ENCODE data around the gene MCC.
"Not testable (repeated sequence)": the region's sequence is repeated elsewhere in the genome, so short reads cannot be mapped to it uniquely, and the experiment has no call there.

MCC gene

DNA sequence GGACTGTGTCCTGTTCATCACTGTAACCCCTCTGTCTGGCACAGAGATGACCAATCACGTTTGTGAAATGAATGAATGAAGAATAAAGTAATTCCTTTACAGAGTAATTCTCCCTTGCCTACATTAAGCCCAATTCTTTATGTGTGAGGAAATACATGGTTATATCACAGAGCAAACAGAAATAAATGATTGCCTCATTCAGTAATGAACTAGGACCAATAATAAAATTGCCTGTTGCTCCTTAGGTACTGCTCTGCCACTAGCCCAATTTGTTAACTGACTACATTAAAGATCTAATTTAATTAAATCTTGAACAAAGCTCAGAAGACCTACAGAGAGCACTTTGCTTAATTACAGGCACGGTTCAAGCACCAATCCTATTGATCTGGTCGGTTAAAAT lies 389.9 kb downstream of the MCC start:
- DNase-seq: no peak

DNA sequence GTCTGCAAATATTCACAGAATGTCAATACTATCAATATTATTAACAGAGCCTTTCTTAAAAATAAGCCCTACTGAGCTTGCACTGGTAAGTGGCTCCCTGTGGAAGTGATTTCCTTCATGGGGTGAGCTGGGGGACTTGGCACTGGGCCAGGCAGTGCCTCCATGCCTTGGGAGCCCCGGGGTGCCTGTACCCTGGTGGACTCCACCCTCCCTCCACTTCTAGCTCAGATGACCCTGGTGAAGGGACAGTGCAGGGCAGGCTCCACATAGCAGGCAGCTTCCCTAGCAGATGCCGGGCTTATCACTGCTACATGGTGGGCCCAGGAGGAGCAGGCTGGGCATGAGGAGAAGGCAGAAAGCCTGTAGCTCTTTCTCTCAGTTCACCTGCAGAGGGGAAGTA lies 392.4 kb downstream of the MCC start:
- no peak for DNase-seq

GRCh38 chr5:113093558-113093957 lies 394.7 kb downstream of the MCC start:
- no peak for DNase-seq

DNA sequence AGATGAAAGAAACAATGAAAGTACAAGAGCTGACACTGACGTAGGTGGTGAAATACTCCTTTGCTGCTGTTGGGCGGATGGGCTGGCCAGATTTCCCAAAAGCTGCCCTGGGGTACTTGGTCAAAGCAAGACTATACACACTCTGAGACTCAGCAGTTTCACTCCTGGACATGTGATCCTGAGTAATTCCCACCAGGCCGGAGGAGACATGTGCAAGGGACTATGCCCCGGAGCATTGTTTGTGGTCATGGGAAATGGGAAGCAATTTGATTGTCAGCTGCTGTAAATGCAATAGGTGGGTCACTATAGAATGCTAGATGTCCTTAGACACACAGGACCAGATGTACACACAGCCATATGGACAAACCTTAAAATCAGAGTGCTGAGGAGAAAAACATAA lies 395.6 kb downstream of the MCC start:
- no peak for DNase-seq

GRCh38 chr5:113091622-113092021 lies 396.6 kb downstream of the MCC start:
- no peak for DNase-seq

DNA sequence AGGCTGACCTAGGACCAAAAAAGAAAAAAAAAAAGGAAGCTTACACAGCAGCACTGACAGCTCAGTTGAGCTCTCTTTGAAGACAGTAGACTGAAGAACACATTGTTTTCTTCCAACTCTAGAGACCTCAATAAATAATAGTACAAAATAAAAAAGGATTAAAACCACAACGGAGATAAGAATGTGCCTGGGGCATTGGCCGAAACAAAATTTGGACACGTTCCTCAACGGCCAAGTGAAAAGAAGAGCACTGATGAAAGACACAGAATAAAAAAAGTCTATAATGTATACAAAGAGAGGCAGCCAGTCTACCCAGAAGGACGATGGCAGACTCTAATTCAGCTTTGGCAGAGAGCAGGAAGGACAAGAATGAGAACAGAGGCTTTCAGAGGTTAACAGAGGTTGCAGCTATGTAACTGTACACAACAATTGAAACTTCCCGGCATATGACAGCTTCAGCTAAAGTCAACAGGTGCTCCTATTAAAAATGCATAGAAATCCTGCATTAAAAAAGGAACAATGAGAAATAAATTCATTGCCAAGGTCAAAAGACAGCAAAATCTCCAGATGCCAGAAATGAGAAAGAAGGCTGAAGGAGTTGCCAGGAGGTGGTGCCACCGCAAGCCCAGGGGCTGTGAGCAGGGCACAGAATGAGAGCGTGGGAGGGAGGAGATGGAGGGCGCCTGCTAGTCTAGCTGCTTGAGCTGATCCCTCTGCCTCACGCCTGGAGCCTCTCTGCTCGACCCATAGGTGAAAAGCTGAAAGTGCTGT lies 397.7 kb downstream of the MCC start:
- DNase-seq: no peak

GRCh38 chr5:113089653-113090335 lies 398.5 kb downstream of the MCC start:
- no peak for DNase-seq

DNA sequence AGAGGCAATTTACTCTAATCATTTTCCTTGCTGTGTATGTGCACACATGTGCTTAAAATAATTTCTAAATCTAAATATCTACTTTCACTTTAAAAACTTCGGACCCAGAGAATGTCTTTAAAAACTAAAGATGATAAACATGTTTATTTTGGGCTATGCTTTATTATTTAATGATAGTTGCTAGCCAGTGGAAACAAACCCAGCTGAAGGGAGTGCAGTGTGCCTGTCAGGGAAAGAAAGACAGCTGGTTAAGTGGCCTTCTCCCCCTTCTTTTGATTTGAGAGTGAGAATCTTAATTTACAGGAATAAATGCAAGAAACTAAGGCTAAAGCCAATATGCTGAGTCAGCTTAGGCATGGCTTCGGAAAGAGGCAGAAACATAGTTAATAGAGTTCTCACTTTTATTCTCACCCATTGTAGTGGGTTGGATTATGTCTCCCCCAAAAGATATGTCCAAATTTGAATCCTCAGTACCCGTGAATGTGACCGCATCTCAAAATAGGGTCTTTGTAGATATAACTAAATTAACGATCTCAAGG lies 400.2 kb downstream of the MCC start:
- no peak for DNase-seq

DNA sequence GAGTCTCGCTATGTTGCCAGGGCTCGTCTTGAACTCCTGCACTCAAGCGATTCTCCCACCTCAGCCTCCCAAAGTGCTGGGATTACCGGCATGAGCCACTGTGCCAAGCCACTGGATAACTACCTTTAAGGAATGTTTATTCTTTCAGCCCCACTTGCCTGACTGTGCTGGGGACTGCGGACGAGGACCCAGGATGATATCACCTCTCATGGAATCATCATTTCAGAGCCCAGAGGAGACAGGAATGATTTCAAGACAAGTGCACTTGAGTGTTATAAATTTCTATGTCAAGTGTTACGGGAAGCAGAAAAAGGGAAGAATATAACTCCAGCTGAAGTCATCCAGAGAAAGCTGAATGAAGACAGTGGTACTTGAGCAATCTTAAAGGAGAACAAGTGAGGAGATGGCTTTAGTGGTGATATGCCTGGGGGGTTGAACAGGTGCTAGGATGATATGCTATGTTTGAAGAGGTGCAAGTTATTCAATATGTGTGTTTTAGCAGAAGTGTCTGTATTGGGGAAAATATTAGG lies 402.3 kb downstream of the MCC start:
- DNase-seq: no peak

GRCh38 chr5:113085084-113085414 lies 403.2 kb downstream of the MCC start:
- no peak for DNase-seq

DNA sequence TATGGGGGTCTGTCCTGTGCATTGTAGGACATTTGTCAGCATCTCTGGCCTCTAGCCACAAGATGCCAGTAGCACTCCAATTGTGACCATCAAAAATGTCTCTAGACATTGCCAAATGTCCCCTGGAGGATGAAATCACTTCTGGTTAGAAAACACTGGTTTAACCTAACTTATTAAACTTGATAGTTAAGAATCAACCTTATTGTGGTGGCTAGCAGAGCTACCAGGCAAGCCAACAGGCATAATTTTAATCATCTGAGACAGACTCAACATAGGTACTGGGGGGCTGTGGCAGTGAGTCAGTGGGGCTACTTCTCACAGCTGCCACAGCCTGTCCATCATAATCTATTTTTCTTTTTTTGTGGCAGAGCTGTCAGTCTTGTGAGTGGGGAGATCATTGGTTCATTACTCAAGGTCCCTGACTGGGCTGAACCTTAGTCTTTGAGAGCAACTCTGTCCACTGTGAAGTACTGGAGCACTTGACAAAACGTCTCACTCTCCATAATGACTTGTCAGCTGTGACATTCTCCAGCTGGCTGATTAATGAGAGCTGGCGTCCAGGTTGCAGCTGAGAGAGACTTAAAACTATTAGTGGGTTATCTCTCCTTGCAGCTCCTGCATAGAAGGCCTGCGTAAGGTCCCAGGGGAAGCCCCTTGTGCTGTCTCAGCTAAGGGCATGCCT lies 403.7 kb downstream of the MCC start:
- no peak for DNase-seq

DNA sequence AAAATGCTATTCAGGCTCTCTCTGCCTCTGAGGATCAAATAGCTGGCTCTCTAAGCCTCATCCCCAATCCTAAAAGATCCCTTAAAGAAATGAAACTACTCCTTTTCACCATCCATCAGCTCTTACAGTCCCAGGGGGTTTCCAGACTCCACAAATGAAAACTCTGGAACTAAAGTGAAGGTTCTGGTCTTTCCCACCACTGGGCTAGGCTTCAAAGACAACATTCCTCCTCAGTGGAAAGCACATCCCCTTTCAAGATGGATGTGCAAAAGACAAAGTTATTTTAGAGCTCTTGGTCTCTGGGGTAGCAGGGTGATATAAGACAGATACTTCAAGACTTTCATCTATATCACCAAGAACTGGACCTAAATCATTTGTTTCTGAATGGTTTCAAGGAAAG lies 404.8 kb downstream of the MCC start:
- no peak for DNase-seq

GRCh38 chr5:113082547-113082905 lies 405.7 kb downstream of the MCC start:
- no peak for DNase-seq

DNA sequence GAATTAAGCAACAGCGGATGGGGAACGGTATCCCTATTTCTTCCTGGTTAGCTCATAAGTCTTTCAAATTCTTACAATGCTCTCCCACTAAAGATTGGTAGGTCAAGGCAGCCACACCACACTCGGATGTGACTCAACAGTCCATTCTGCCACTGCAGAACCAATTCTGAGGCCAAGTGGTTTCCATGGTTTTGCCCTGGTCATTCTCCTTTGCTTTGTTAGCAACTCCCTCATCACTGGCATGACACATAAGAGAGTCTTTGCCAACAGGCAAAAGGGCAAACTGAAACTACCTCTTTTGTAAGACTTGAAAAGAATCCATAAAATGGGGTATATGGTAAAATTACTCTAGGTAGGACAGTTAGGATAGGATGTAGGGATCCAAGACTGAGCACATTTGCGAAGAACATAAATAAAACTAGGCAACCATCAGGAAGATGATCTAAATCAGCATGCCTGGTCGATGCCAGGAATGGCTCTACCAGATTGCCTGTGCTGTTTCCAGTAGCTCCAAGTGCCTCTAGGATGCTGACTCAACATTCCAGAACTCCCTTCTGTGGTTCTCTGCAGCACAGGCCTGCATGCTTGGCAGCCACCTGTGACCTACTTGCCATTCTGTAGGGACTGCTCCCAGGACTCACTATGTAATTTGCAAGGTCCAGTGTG lies 406.2 kb downstream of the MCC start:
- no peak for DNase-seq

DNA sequence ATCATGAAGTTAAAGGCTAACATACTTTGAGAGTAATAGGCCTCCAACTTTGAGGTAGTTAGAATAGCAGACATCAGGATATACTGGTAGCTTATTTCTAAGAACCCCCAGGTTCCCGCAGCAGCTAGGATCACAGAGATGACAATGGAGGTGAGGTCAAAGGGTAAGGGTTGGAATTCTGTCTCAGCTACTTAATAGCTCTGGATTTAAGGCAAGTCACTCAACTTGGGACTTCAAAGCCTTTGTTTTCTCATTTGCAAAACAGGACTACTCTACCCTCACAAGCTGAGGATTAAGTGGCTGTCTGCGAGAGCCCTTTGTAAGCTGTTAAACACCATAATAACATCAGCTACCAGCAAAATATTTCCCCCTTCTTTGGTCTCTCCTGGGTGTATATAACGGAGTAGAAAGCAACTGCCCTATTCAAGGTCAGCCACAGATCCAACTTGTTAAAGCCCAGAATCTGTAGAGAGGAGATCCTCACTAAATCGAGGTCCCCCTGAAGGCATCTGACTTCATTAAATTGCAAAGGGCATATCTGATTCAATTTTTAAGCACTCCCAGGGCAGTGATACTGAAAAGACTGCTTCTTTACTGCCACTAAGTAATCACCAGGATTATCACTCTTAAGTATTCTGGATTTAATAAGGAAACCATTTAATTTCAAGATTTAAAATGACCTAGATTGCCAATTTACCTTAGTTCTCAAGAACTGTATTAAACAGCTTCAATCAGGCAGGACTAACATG lies 407.0 kb downstream of the MCC start:
- no peak for DNase-seq

DNA sequence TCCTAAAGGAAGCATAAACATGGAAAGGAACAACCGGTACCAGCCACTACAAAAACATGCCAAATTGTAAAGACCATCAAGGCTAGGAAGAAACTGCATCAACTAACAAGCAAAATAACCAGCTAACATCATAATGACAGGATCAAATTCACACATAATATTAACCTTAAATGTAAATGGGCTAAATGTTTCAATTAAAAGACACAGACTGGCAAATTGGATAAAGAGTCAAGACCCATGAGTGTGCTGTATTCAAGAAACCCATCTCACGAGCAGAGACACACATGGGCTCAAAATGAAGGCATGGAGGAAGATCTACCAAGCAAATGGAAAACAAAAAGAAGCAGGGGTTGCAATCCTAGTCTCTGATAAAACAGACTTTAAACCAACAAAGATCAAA lies 411.6 kb downstream of the MCC start:
- DNase-seq: not testable (repeated sequence)

GRCh38 chr5:113075019-113075418 lies 413.2 kb downstream of the MCC start:
- DNase-seq: no peak

DNA sequence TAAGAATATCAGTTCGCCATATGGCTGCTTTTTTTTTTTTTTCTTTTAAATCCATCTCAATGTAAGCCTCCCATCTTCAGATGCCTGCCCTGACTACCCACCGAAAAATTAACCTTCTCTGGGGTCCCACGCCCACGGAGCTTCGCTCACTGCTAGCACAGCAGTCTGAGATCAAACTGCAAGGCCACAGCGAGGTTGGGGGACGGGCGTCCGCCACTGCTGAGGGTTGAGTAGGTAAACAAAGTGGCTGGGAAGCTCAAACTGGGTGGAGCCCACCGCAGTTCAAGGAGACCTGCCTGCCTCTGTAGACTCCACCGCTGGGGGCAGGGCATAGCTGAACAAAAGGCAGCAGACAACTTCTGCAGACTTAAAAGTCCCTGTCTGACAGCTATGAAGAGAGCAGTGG lies 414.6 kb downstream of the MCC start:
- not testable (repeated sequence) for DNase-seq

DNA sequence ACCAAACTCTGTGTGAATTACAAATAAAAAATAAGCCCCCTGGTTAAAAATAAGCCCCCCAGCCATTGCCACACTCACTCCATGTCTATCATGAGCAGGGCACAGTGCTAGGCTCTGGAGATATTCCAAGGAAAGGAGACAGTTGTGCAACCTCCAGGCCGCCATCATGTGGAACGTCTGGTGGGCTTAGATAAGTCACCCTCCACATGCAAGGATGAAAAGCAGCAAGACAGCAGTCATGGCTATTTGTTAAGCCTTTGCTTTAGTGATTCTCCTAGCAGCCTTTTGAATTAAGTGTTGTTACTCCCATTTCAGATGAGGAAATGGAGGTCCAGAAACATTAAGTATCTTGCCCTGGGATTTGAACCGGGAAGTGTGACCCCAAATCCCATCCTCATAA lies 416.9 kb downstream of the MCC start:
- no peak for DNase-seq

DNA sequence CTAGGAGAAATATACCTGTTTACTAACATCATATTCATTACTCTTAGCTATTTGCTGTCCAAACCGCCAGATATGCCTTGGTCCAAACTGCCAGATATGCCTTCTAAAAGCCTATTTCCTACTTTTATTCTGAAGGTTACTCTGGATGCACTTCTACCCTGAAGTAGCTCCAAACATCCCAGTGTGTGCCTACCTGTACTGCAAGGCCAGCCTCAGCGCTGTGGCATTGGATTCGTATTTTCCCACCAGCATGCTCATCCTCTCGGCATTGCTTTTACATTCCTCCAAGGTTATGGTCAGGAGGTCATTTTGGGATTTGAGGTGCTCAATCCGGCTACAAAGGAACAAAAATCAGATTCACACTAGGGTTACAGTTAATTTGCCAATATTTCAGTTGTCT lies 417.4 kb downstream of the MCC start:
- DNase-seq: no peak

DNA sequence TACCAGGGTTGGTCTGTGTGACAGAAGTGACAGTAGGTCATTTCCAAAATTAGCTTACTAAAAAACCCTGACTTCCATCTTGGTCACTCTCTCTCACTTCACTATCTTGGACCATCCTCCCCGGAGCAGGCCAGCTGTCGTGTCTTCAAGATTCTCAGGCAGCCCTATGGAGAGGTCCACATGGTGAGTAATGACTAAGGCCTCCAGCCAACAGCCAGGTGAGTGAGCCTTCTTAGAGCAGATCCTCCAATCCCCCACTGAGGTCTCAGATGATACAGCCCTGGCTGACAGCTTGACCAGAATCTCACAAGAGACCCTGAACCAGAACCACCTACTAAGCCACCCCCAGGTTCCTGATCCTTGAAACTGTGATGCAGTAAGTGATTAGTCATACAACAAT lies 419.7 kb downstream of the MCC start:
- DNase-seq: no peak

GRCh38 chr5:113067635-113068344 lies 420.5 kb downstream of the MCC start:
- no peak for DNase-seq

Measured in activated naive CD4-positive, alpha-beta T cell treated with Interleukin-2 at 50 U/mL for 16 hours (primary cell).